HT-29 (cell line): ENCODE data around the gene UGT1A10. TPM values are rescaled to one million over a fixed set of nuclear protein-coding genes. Genes with fewer than 3 reads are reported as not detected.
A peak's percentile ranks its signal among the peaks of the same experiment; 100 is the strongest.

Experiments
- DNase-seq: peaks from one replicate; pipeline ENCODE4 v3.0.0-alpha.2; 2015; ENCODE audit warnings: low spot score
- total RNA-seq: library from RNA; depleted of rRNA; stranded (reverse); fragments of >200 nt; shearing (Covaris generic); gene quantifications from 2 replicates; pipeline ENCODE4 v1.2.3, GENCODE V29; 2014

The UGT1A10 gene
- total RNA-seq, 1 experiment from 2014 or later: 150 TPM

DNA sequence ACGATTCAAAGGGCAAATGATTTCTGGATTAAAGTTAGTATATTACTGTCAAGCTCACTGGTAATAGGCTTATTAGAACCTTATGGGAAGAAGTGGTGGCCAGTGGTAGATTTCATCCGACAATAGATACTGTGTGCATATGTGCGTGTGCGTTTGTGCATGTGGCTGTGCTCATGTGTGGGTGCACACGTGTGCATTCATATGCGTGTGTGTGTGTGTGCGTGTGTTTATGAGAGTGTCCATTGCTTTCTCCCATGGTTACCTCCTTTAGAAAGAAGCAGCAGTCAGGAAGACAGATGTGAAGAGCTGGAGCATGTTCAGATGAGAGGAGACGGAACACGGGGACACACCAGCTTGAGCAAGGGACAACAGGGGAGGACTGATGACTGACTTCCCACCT, 133.0 kb downstream of the UGT1A10 start:
- no peak for DNase-seq

DNA sequence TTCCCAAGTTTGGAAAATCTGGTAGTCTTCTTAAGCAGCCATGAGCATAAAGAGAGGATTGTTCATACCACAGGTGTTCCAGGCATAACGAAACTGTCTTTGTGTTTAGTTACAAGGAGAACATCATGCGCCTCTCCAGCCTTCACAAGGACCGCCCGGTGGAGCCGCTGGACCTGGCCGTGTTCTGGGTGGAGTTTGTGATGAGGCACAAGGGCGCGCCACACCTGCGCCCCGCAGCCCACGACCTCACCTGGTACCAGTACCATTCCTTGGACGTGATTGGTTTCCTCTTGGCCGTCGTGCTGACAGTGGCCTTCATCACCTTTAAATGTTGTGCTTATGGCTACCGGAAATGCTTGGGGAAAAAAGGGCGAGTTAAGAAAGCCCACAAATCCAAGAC, 135.9 kb downstream of the UGT1A10 start:
- no peak for DNase-seq

- DNase-seq: no peak
Measured at GRCh38 chr2:233772583-233772982, 136.3 kb downstream of the UGT1A10 start.

- DNase-seq: no peak
Measured at GRCh38 chr2:233773854-233774253, 137.6 kb downstream of the UGT1A10 start.

GRCh38 chr2:233775414-233775813, 139.2 kb downstream of the UGT1A10 start:
- DNase-seq: no peak

- no peak for DNase-seq
Measured at GRCh38 chr2:233778030-233778429, 141.8 kb downstream of the UGT1A10 start, which contains the start of gene MROH2A. TSS of gene MROH2A (plus strand) at chr2:233778330. CDS start at chr2:233779359, 1,029 bp downstream.

DNA sequence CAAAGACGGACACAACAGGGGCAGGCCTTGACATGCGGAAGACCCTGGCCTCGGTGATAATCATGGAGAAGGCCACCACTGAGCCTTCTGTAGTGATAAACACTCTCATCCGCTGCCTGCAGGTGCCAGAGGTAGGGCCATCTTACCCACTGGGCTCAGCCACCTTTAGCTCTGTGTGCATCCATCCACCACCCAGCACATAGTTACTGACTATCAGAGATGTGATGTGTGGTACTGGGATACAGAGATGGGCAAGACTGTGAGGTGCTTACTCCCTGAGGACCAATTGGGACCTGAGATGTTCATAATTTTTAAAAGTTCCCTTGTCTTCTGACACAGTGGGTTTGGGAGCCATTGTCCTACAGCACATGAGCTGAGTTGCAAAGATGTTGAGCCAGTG, 143.5 kb downstream of the UGT1A10 start:
- DNase-seq: no peak

DNA sequence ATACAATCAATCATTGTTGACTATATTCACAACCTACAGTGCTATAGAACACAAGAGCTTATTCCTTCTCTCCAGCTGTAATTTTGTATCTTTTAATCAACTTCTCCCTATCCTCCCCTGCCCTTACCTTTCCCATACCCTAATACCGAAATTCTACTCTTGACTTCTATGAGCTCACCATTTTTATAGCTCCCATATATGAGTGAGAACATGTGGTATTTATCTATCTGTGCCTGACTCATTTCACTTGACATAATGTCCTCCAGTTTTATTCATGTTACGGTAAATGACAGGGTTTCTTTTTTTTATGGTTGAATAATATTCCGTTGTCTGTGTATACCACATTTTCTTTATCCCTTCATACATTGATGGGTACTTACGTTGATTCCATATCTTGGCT, 144.5 kb downstream of the UGT1A10 start:
- no peak for DNase-seq

DNA sequence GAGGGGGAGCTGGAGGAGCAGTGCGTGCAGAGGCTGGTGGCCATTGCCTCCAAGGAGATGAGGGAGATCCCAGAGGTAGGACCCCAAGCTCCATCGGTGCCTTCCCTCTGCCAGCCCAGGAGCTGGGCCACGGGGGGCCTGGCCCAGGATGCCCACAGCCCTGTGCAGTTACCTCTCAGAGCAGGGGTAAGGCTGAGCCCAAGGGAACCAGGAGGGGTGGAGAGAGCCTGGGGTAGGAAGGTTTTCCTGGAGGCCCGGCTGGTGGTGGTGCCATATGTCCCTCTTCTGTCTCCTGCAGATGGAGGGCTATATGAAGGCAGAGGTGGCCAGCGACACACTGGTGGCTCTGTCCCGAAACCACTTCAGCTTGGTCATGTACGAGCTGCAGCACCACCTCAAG, 153.3 kb downstream of the UGT1A10 start:
- DNase-seq: no peak

DNA sequence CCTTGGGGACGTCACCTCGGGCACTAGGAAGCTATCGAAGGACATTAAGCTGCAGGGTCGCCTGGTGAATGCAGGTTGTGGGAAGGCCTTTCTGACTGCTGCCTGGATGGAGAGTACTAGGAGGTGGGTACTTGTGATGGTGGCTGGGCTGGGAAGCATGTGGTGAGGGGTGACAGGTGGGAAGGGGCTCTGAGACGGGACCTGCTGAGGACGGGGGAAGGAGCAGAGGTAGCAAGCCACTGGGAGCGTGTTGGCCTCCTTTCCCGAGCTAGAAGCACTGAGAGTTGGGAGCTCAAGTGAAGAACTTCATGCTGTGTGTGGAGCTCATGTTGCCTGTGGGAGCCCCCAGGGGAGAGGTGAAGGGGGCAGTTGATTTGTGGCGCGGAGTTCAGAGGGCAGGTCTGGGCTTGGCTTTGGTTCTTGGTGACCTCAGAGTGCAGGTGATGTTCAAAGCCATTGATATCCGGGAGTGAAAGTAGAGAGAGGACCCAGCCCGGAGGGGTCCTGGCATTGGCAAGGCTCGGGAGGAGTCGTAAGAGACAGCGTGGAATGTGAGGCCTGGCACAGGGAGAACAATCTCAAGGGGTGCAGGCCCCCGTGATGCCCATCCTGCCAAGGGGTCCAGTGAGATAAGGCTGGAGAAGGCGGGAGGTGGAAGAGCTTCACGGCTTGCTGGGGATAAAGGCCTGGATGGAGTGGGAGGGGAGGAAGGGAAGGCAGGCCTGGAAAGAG, 155.1 kb downstream of the UGT1A10 start:
- DNase-seq: no peak

- DNase-seq: no peak
Measured at GRCh38 chr2:233791883-233792329, 155.7 kb downstream of the UGT1A10 start.

DNA sequence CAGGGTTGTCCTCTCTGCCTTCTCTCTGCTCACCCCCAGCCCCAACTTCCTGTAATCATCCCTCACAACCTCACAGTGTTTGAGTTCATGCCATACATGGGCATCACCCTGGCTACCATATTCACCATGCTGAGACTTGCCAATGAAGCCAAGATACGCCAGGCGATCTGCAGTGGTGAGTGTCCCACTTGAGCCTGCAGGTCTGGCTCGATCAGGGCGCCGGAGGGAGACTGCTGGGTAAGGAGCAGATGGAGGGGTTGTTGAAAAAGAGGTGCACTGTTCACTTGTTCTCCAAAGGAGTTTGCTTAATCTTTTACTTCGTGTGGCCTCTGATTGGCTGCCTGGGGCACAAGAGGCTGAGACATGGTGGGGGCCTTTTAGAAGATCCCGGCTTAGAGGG, 156.5 kb downstream of the UGT1A10 start:
- DNase-seq: no peak

DNA sequence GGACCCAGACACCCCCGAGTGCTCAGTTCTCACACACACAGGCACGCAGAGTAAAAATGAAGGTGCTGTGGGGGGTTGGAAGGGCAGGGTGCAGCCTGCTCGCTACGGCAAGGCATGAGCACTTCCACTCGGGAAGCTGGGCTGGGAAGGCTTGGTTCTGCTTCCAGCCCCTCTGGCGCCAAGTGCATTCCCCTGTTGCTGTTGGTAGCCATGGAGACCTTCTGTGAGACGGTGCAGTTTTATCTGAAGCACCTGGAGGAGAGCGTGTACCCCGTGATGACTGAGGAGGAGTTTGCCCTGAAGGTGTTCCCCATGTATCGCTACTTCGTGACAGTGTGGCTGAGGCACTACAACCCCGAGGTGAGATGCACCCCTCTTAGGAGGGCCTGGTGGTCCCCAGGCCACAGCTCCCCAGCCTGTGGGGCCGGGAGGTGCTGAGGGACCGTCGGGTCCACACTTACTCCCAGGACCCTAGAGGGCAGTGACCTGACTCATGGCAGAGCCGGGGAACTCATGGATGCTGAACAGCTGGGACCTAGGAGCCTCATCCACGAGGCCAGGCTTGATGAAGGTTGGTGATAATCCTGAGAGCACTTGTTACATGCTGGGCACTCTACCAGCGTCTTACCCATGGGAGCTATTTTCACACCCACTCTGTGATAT, 157.3 kb downstream of the UGT1A10 start:
- no peak for DNase-seq

DNA sequence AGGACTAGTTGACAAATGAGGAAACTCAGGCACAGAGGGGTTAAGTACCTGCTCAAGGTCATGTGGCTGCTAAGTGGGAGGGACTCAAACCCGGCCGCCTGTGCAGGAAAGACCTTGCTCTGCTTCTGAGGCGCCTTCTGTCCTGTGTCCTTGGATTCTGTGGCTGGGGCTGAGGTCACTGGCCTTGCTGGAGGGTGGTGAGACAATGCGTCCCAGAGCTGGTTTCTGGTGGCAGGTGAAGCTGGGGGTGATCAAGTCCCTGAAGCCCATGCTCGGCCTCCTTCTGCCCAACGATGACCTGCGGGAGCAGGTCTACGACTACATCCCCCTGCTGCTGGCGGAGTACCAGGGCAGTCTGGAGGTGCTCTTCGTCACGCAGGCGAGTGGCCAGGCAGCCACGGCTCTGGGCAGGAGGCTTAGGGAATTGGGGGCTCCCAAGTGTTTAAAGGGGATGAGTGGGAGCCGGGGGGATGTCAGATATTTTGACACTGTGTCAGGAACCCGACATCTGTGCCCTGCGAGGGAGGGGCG, 157.9 kb downstream of the UGT1A10 start:
- no peak for DNase-seq

- DNase-seq: no peak
Measured at GRCh38 chr2:233795735-233796171, 159.5 kb downstream of the UGT1A10 start.

GRCh38 chr2:233796254-233796653, 160.0 kb downstream of the UGT1A10 start:
- DNase-seq: no peak

DNA sequence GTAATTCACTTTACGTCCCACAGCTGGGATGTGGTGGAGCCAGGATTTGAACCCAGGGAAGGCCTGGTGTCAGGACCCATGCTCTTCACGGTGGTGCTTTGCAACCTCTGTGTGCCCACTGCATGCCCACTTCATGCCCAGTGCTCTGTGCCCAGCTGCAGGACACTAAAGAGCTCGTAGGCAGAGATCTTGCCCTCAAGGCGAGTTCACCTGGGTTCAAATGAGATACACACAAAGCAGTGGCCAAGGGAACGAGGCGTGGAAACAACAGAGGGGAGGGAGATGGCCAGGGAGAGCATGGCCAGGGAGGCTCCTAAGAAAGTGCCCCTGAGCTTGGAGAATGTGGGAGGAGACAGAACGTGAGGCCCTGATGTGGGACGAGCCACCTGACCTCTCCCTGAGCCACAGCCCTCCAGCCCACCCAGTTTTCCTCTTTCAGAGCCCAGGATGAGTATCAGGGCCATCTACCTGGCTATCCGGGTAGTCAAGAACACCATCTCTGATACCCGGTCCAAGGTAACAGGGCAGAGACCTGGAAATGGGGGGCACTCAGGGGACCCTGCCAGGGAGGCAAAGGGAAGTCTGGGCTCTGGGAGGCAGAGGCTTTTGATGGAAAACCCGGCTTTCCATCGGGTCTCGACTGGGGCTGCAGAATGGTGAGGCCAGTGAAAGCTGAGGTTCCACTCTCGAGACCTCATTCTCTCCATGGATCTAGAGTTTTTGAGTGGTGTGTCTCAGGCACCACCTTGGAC, 162.3 kb downstream of the UGT1A10 start:
- DNase-seq: no peak

DNA sequence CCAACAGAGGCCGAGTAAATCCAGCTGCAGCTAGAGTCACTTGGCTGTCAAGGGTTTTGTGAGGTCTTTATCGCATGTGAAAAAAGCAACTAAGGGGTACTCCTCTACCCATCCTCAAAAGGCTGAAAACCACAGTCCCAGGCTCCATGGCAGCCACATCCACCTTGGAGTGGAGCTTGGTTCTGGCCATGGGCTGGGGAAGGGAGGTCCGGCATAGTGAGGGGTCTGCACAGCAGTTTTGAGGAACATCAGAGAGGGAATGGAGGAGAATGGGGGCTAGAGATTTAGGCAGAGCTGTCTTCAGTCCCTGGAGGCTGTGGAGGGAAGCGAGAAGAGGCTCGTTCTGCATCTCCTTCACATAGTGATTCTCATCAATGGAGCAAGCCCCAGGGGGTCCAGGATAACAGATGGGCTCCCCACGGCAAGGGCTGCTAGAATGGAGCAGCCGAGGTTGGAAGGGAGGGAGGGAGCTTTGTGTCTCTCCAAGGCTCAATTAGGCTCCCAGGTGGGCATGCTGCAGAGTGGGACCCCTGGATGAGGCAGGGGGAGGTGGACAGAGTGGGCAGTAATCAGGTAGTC, 162.9 kb downstream of the UGT1A10 start:
- DNase-seq: no peak

DNA sequence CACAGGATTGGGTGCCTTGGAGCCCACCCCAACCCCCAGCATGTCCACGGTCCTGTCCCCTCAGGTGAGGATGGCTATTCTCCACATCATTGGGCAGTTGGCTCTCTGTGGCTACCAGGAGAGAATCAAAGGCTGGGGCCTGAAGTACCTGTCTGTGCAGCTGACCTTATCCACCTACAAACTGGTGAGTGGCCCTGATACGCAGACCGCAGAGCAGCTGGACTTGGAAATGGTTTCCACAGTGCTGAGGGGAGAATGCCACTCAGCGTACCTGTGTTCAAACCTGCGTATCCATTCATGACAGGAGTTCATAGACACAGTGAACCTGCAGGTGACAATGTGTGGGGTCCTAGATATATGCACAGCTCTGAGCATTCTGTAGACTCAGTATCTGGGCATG, 163.5 kb downstream of the UGT1A10 start:
- DNase-seq: no peak

- DNase-seq: no peak
Measured at GRCh38 chr2:233800208-233800607, 164.0 kb downstream of the UGT1A10 start.

- peak; percentile 80 for DNase-seq
Measured at GRCh38 chr2:233801357-233802131, 165.3 kb downstream of the UGT1A10 start.
